ENCODE measurements around the gene CREG2. TPM values are rescaled to one million over a fixed set of nuclear protein-coding genes. Genes with fewer than 3 reads are reported as not detected.

CREG2 gene
- total RNA-seq, 1 experiment from 2014 or later: 119 TPM

DNA sequence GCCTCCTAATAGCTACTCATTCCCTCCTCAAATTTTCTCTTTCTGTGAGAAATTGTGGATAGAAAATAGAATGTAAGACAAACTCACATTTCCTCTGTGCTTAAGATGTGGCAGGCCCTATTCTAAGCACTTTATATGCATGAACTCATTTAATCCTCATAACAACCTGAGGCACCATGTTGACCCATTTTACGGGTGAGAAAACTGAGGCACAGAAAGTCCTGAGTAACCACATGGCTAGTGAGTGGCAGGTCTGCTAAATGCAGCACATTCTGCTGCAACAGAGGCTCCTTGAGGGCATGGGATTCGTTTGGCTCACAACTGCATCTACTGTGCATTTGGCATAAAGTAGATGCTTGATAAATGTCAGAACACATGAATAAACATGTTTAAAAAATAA, 56.1 kb downstream of the CREG2 start:
- no peaks in the 10 kb centered on the region for H3K27me3 Mint-ChIP-seq (ENCODE audit: insufficient read depth, unreplicated experiment)
- no peaks in the 10 kb centered on the region for H3K36me3 Mint-ChIP-seq (ENCODE audit: insufficient read depth, unreplicated experiment)
- DNase-seq: no peak
- H3K27ac Mint-ChIP-seq (ENCODE audit: unreplicated experiment): no peak overlapping the region
- ChIA-PET CTCF (interaction anchor here (1.2 to 1.4 kb wide), 2 partner anchors 9 to 11 kb away, joined by 3 to 4 read pairs; no protein-coding TSS in a partner anchor), POLR2A (no interaction called here)
- peaks cover 41% of the 10 kb centered on the region for H3K4me1 ChIP-seq
- H3K9me3 ChIP-seq: no peaks in the 10 kb centered on the region
- peaks cover 14% of the 10 kb centered on the region for H3K4me1 Mint-ChIP-seq (ENCODE audit: low read depth, unreplicated experiment)
- BruUV-seq (replicated peaks): no TSS peak
- H3K27me3 ChIP-seq (replicated peaks; ENCODE audit: control insufficient read depth, insufficient read depth, low read length): no peaks in the 10 kb centered on the region
- no peaks in the 10 kb centered on the region for H3K36me3 ChIP-seq (ENCODE audit: control insufficient read depth, insufficient read depth, low read length)
- no peaks in the 10 kb centered on the region for H3K9me3 Mint-ChIP-seq (ENCODE audit: unreplicated experiment)
- intact Hi-C loops (cut with micrococcal nuclease; ENCODE audit: unreplicated experiment): no loop called here
- no peak for TF ChIP-seq CTCF (IDR thresholded peaks at IDR 0.05; ENCODE audit: insufficient read depth in 1 of 2, low read depth in 1 of 2, low read length in 1 of 2, severe bottlenecking in 1 of 2, unreplicated experiment in 1 of 2)
- no peak overlapping the region for H3K4me3 Mint-ChIP-seq (ENCODE audit: unreplicated experiment)
- no peak overlapping the region for H3K4me3 ChIP-seq (ENCODE audit: low read depth, low read length)

- intact Hi-C loops (cut with micrococcal nuclease; ENCODE audit: unreplicated experiment): no loop called here
- TF ChIP-seq CTCF (IDR thresholded peaks at IDR 0.05; ENCODE audit: insufficient read depth in 1 of 2, low read depth in 1 of 2, low read length in 1 of 2, severe bottlenecking in 1 of 2, unreplicated experiment in 1 of 2): no peak
- Mint-ChIP-seq H3K4me3 (ENCODE audit: unreplicated experiment) (no peak overlapping the region), H3K4me1 (ENCODE audit: low read depth, unreplicated experiment) (peaks cover 14% of the 10 kb centered on the region), H3K27me3 (ENCODE audit: insufficient read depth, unreplicated experiment) (no peaks in the 10 kb centered on the region), H3K27ac (ENCODE audit: unreplicated experiment) (no peak overlapping the region), H3K9me3 (ENCODE audit: unreplicated experiment) (no peaks in the 10 kb centered on the region), H3K36me3 (ENCODE audit: insufficient read depth, unreplicated experiment) (no peaks in the 10 kb centered on the region)
- H3K36me3 ChIP-seq (ENCODE audit: control insufficient read depth, insufficient read depth, low read length): no peaks in the 10 kb centered on the region
- CTCF ChIA-PET: interaction anchor here (1.4 kb wide), 1 partner anchor 12 kb away, joined by 4 read pairs; no protein-coding TSS in a partner anchor
- H3K4me1 ChIP-seq: peaks cover 41% of the 10 kb centered on the region
- no peak overlapping the region for H3K4me3 ChIP-seq (ENCODE audit: low read depth, low read length)
- POLR2A ChIA-PET: interaction anchor here (1.0 kb wide), 1 partner anchor 22 kb away, joined by 4 read pairs; the partner anchor contains the start of gene RNF149
- DNase-seq: peak; percentile 56 to 64
- no TSS peak for BruUV-seq (replicated peaks)
- H3K27me3 ChIP-seq (replicated peaks; ENCODE audit: control insufficient read depth, insufficient read depth, low read length): no peaks in the 10 kb centered on the region
- H3K9me3 ChIP-seq: peaks cover 3% of the 10 kb centered on the region; the same call in 1 of the 2 replicates
Measured at GRCh38 chr2:101330253-101330933, 56.9 kb downstream of the CREG2 start.

DNA sequence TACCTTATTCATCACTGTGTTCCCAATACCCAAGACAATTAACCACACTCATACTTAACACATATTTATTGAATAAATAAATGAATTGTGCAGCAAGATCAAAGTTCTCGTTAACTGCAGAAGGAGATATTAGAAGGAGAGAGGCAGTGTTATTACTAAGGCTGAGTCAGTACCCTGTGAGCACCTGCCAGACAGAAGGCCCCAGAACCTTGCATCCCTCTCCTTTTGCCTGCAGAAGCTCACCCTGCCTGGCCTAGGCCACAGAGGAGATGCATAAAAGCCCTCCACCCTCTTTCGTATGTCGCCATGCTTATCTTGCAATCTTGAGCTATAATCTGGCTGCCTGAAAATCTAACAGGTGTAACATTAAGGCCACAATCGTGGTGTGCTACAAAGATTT, 58.3 kb downstream of the CREG2 start:
- Histone ChIP-seq H3K36me3 (ENCODE audit: control insufficient read depth, insufficient read depth, low read length) (no peaks in the 10 kb centered on the region), H3K4me3 (ENCODE audit: low read depth, low read length) (no peak overlapping the region), H3K27me3 (replicated peaks; ENCODE audit: control insufficient read depth, insufficient read depth, low read length) (no peaks in the 10 kb centered on the region), H3K9me3 (peaks cover 11% of the 10 kb centered on the region; the same call in 1 of the 2 replicates), H3K4me1 (peaks cover 41% of the 10 kb centered on the region)
- H3K4me1 Mint-ChIP-seq (ENCODE audit: low read depth, unreplicated experiment): peaks cover 14% of the 10 kb centered on the region
- H3K36me3 Mint-ChIP-seq (ENCODE audit: insufficient read depth, unreplicated experiment): no peaks in the 10 kb centered on the region
- POLR2A ChIA-PET: no interaction called here
- CTCF ChIA-PET: no interaction called here
- H3K27ac Mint-ChIP-seq (ENCODE audit: unreplicated experiment): no peak overlapping the region
- no peaks in the 10 kb centered on the region for H3K27me3 Mint-ChIP-seq (ENCODE audit: insufficient read depth, unreplicated experiment)
- DNase-seq: no peak
- H3K4me3 Mint-ChIP-seq (ENCODE audit: unreplicated experiment): no peak overlapping the region
- no peaks in the 10 kb centered on the region for H3K9me3 Mint-ChIP-seq (ENCODE audit: unreplicated experiment)
- intact Hi-C loops (cut with micrococcal nuclease; ENCODE audit: unreplicated experiment): no loop called here
- TF ChIP-seq CTCF (IDR thresholded peaks at IDR 0.05; ENCODE audit: insufficient read depth in 1 of 2, low read depth in 1 of 2, low read length in 1 of 2, severe bottlenecking in 1 of 2, unreplicated experiment in 1 of 2): no peak
- no TSS peak for BruUV-seq (replicated peaks)
